Esophagus (tissue), 2 donors: ENCODE data around the gene PFAS. TPM values are rescaled to one million over a fixed set of nuclear protein-coding genes. Genes with fewer than 3 reads are reported as not detected.
"Not testable (repeated sequence)": the region's sequence is repeated elsewhere in the genome, so short reads cannot be mapped to it uniquely, and the experiment has no call there.

Experiments
- H3K27ac ChIP-seq, 2 donors: one replicate each; pipeline ENCODE4 v1.5.1; 2013; ENCODE audit warnings: low read depth in 2 of 2, mild to moderate bottlenecking in 2 of 2, inconsistent platforms in 1 of 2, low read length in 1 of 2, moderate library complexity in 1 of 2
- H3K27me3 ChIP-seq, 2 donors: one replicate each; pipeline ENCODE4 v1.6.1; 2013; ENCODE audit warnings: low read length in 2 of 2, control low read depth in 1 of 2, mild to moderate bottlenecking in 1 of 2; ENCODE audit not compliant: insufficient read depth in 2 of 2, control insufficient read depth in 1 of 2
- H3K36me3 ChIP-seq, 2 donors: one replicate each; pipeline ENCODE4 v1.6.1; 2013; ENCODE audit warnings: low read length in 1 of 2; ENCODE audit not compliant: control insufficient read depth in 2 of 2, insufficient read depth in 2 of 2
- H3K4me1 ChIP-seq, 2 donors: one replicate each; pipeline ENCODE4 v1.6.1; 2013; ENCODE audit warnings: low read length in 1 of 2; ENCODE audit not compliant: control insufficient read depth in 2 of 2, insufficient read depth in 2 of 2
- H3K4me3 ChIP-seq, 2 donors: one replicate each; pipeline ENCODE4 v1.5.1; 2013; ENCODE audit warnings: low read length in 2 of 2, mild to moderate bottlenecking in 2 of 2, low read depth in 1 of 2, moderate library complexity in 1 of 2
- H3K9me3 ChIP-seq, 2 donors: one replicate each; pipeline ENCODE4 v1.6.1; 2013; ENCODE audit warnings: mild to moderate bottlenecking in 2 of 2, low read depth in 1 of 2, low read length in 1 of 2, moderate library complexity in 1 of 2; ENCODE audit not compliant: control insufficient read depth in 2 of 2, insufficient read depth in 1 of 2
- WGBS, 2 donors: extraction: QIAGEN DNeasy Blood & Tissue Kit; methylation state at CpG; one replicate each; pipeline ENCODE4 v1.1.7; 2013; 5-methylcytosine and 5-hydroxymethylcytosine counted together
- polyA plus RNA-seq, 2 donors: library from polyadenylated mRNA; stranded (reverse); fragments of 200-250 nt; gene quantifications; one replicate each; pipeline ENCODE4 v1.2.3, GENCODE V29; 2013
- donor health status: healthy with polysubstance abuse.
- donor health status: Bipolar disorder and iron deficiency.

The PFAS gene
- polyA plus RNA-seq = 10 to 100 TPM in 1 of 2 donors, 1 to 10 TPM in 1; 8.1 to 16.2 TPM

- Histone ChIP-seq H3K36me3 (no peaks in the 10 kb centered on the region), H3K27ac (peak within 1 kb of the TSS; percentile 95 to 100), H3K4me1 (no peaks in the 10 kb centered on the region), H3K9me3 (no peaks in the 10 kb centered on the region), H3K27me3 (no peaks in the 10 kb centered on the region), H3K4me3 (peak within 1 kb of the TSS; percentile 73 to 94)
- 0% methylated on average over 58 of the region's 58 CpGs for WGBS, 2 donors
These were observed at the start of gene PFAS for GRCh38 chr17:8248751-8249607. PFAS (plus strand) TSS chr17:8249289; CDS start chr17:8253938, 4,649 bp downstream.

GRCh38 chr17:8204761-8205555 is 44.1 kb upstream of the PFAS start:
- Histone ChIP-seq H3K27me3 (no peaks in the 10 kb centered on the region), H3K9me3 (no peaks in the 10 kb centered on the region), H3K4me1 (peaks cover 0 to 3% of the 10 kb centered on the region in 2 donors), H3K36me3 (no peaks in the 10 kb centered on the region), H3K27ac (no peak overlapping the region), H3K4me3 (no peak overlapping the region)
- WGBS, 2 donors = 88 to 89% methylated on average over 19 of the region's 19 CpGs

GRCh38 chr17:8206536-8206935 is 42.6 kb upstream of the PFAS start:
- 92 to 94% methylated on average over 12 of the region's 12 CpGs for WGBS, 2 donors
- Histone ChIP-seq H3K27me3 (no peaks in the 10 kb centered on the region), H3K36me3 (no peaks in the 10 kb centered on the region), H3K4me3 (no peak overlapping the region), H3K27ac (peak overlapping the region in 1 of 2 donors; percentile 51), H3K4me1 (peaks cover 3% of the 10 kb centered on the region in 2 donors), H3K9me3 (no peaks in the 10 kb centered on the region)

- H3K27ac ChIP-seq = peak within 1 kb of the TSS; percentile 70 to 75
- 2 to 3% methylated on average over 43 to 46 of the region's 46 CpGs for WGBS, 2 donors
These were observed 39.0 kb upstream of the PFAS start, which contains the start of gene AURKB for GRCh38 chr17:8209907-8210760. AURKB (minus strand) TSS chr17:8210575; CDS start chr17:8210224, 351 bp downstream.

GRCh38 chr17:8210761-8211458 is 38.2 kb upstream of the PFAS start:
- Histone ChIP-seq H3K27me3 (no peaks in the 10 kb centered on the region), H3K4me1 (peaks cover 3% of the 10 kb centered on the region in 2 donors), H3K9me3 (no peaks in the 10 kb centered on the region), H3K27ac (peak overlapping the region; percentile 70 to 75), H3K4me3 (peak overlapping the region; percentile 60 to 78), H3K36me3 (no peaks in the 10 kb centered on the region)
- 15 to 16% methylated on average over 22 of the region's 22 CpGs for WGBS, 2 donors

More at GRCh38 chr17:8209907-8210760, 39.0 kb upstream of the PFAS start, which contains the start of gene AURKB:
- no peaks in the 10 kb centered on the region for H3K27me3 ChIP-seq
- H3K9me3 ChIP-seq = no peaks in the 10 kb centered on the region
- H3K4me1 ChIP-seq = peaks cover 3% of the 10 kb centered on the region in 2 donors
- peak within 1 kb of the TSS; percentile 60 to 78 for H3K4me3 ChIP-seq
- no peaks in the 10 kb centered on the region for H3K36me3 ChIP-seq

- Histone ChIP-seq H3K4me1 (peaks cover 3% of the 10 kb centered on the region in 2 donors), H3K27me3 (no peaks in the 10 kb centered on the region), H3K27ac (peak overlapping the region in 1 of 2 donors; percentile 20), H3K4me3 (no peak overlapping the region), H3K9me3 (no peaks in the 10 kb centered on the region), H3K36me3 (no peaks in the 10 kb centered on the region)
- WGBS, 2 donors = 76% methylated on average over 14 of the region's 14 CpGs
These were observed 36.5 kb upstream of the PFAS start for GRCh38 chr17:8212312-8213180.

GRCh38 chr17:8214000-8214399 is 35.1 kb upstream of the PFAS start:
- not testable (repeated sequence) for H3K4me3 ChIP-seq, H3K36me3 ChIP-seq, H3K27me3 ChIP-seq, H3K9me3 ChIP-seq, H3K4me1 ChIP-seq, H3K27ac ChIP-seq
- WGBS, 2 donors = 89 to 91% methylated on average over 15 of the region's 15 CpGs
